GM18870 (cell line): ENCODE measurements around the gene UCN.
"Not testable (repeated sequence)": the region's sequence is repeated elsewhere in the genome, so short reads cannot be mapped to it uniquely, and the experiment has no call there.

Experiments used
- ATAC-seq: cut with Tn5 transposase; IDR thresholded peaks from one replicate; pipeline ENCODE4 v1.9.1; 2021; ENCODE audit warnings: moderate library complexity; ENCODE audit not compliant: unreplicated experiment

The UCN gene

GRCh38 chr2:27285481-27285880 is 22.8 kb downstream of the UCN start:
- ATAC-seq: no peak

- no peak for ATAC-seq
These were observed 23.2 kb downstream of the UCN start for GRCh38 chr2:27284996-27285395.

- no peak for ATAC-seq
These were observed 25.4 kb downstream of the UCN start for GRCh38 chr2:27282892-27283291.

GRCh38 chr2:27281855-27282559 is 26.2 kb downstream of the UCN start, which contains the start of gene TRIM54:
Gene TRIM54, plus strand, starts transcription at chr2:27282429. Its CDS starts 303 bp downstream, at chr2:27282732.
- no peak for ATAC-seq

- no peak for ATAC-seq
These were observed 26.8 kb downstream of the UCN start for GRCh38 chr2:27281442-27281841.

GRCh38 chr2:27280826-27281225 is 27.4 kb downstream of the UCN start:
- ATAC-seq: no peak

GRCh38 chr2:27278010-27278409 is 30.2 kb downstream of the UCN start:
- no peak for ATAC-seq

GRCh38 chr2:27275211-27276150 is 32.8 kb downstream of the UCN start, which contains the start of gene DNAJC5G:
Gene DNAJC5G, plus strand, starts transcription at chr2:27275433. Its CDS starts 1,296 bp downstream, at chr2:27276729.
- no peak for ATAC-seq

- ATAC-seq: not testable (repeated sequence)
These were observed 35.4 kb downstream of the UCN start for GRCh38 chr2:27272537-27273522.

GRCh38 chr2:27271631-27272340 is 36.5 kb downstream of the UCN start:
- no peak for ATAC-seq

GRCh38 chr2:27270670-27271069 is 37.6 kb downstream of the UCN start:
- no peak for ATAC-seq

GRCh38 chr2:27270131-27270530 is 38.1 kb downstream of the UCN start:
- ATAC-seq: no peak

GRCh38 chr2:27268296-27268695 is 39.9 kb downstream of the UCN start:
- not testable (repeated sequence) for ATAC-seq

- no peak for ATAC-seq
These were observed 42.7 kb downstream of the UCN start for GRCh38 chr2:27265536-27265870.

- ATAC-seq: no peak
These were observed 43.3 kb downstream of the UCN start for GRCh38 chr2:27264753-27265535.

GRCh38 chr2:27264253-27264752 is 43.9 kb downstream of the UCN start:
- ATAC-seq: no peak

- no peak for ATAC-seq
These were observed 44.7 kb downstream of the UCN start for GRCh38 chr2:27263287-27264252.
